DMS53 (cell line): ENCODE measurements around the gene MTUS2.

Source experiments
- DNase-seq: peaks from one replicate; lab custom pipeline; 2025; lab: John Stamatoyannopoulos, UW

The MTUS2 gene

GRCh38 chr13:29108068-29108786 is 288.1 kb downstream of the MTUS2 start:
- DNase-seq = no peak

DNA sequence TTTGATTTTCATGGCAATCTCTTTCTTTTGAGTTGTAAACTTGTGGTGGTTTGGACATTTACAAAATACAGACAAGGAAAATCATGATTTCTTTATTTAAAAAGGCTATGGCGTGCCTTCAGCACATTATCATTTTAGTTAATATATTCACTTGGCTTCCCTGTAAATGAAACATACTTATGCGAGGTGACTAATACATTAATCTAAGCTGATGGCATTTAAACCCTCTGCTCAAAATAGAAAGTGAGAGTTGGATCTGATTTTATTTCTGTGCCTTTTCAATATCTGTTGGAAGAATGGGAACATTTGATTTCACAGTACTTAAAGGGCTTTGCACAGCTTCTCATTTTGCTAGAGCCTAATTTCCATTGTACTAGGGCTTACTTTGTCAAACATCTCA is 289.8 kb downstream of the MTUS2 start:
- no peak for DNase-seq

GRCh38 chr13:29111446-29111845 is 291.3 kb downstream of the MTUS2 start:
- DNase-seq = no peak

GRCh38 chr13:29115842-29116241 is 295.7 kb downstream of the MTUS2 start:
- no peak for DNase-seq

GRCh38 chr13:29117663-29118062 is 297.5 kb downstream of the MTUS2 start:
- DNase-seq = no peak

DNA sequence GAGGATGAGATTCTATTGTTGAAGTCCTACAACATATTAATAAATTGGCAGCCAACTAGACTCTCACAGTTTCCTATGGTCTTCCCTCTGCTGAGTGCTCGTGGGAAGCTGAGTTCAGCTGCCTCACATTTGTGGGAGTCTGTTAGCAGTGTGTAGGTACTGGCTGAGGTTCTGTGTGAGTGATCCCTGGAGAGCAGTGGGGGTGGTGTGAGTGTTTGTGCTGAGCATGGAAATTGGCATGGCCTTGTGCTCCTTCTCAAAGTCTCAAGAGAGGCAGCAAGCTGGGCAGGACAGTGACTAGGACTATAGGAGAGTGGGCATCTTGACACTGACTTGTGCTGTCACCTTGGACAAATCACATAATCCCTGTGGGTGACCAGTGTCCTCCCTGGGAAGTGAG is 298.3 kb downstream of the MTUS2 start:
- no peak for DNase-seq

DNA sequence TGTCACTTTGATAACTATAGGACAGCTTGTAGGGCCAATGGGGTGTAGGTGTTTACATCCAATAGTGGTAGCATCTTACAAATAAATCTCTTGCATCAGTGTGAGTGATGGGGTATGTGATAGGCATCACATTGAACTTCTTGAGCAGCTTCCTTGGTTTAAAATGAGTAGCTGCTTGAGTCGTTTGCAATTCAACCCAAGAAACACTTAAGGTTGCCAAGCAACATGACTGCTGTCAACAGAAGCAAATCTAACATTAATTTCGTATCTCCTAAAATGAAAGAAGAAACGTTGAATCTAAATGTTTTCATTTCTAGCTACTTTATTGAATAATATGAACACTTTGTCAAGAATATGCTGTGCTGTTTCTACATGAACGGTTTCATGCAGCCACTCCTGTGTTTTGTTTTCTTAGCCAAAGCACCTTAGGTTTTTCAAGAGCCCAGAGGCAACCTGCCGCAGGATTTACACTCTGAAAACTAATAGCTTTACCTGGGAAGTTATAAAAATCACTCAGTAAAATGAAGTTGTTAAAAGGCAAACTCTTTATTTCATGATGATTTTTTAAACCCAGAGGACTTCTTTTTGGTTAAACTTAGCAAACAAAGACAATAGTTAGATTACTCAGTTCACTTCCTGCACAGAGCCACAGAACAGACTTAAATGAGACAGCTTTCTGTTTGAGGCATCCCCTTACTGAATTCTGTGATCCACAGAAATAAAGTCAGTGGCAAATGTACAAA is 305.2 kb downstream of the MTUS2 start:
- DNase-seq = peak; percentile 24

DNA sequence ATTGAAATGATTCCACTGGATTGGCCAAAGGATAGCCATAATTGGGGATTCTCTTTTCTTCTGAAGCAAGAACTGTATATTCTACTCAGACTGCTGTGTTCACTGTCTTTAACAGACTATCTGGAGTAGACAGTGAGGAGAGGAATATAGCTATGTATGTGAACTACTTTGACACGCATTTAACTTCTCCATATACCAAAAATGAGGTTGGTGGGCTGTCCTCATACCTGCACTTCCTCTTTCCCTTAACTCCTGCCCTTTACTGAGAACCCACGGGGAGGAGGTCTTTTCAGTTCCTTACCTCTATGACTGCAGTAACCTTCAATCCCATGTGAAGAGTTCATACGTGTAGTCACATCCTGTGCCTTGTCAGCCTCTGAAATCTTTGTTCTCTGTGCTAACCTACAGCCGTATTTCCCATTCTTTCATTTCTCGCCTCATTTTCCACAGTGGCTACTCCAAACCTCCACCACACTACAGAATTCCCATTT is 305.8 kb downstream of the MTUS2 start:
- no peak for DNase-seq

DNA sequence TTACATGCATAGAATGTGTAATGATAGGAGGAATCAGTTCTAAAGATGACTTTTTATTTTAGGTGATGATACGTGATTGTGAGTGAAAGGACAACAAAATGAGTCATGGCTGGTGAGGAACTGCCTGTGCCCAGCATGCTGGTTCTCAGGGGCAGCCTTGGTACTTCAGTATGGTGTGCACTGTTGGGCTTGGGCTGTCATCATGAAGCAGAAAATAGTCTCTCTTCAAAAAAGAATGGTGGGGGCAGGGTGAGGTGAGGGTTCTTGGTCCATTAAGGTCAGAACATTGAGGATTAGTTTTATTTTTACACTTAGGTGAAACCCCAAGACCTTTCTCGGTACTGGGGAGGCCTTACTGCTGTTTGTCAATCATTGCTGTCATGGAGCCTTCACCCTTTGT is 309.5 kb downstream of the MTUS2 start:
- peak; percentile 15 for DNase-seq

- DNase-seq = no peak
Observed at GRCh38 chr13:29131159-29131558, 311.0 kb downstream of the MTUS2 start.

DNA sequence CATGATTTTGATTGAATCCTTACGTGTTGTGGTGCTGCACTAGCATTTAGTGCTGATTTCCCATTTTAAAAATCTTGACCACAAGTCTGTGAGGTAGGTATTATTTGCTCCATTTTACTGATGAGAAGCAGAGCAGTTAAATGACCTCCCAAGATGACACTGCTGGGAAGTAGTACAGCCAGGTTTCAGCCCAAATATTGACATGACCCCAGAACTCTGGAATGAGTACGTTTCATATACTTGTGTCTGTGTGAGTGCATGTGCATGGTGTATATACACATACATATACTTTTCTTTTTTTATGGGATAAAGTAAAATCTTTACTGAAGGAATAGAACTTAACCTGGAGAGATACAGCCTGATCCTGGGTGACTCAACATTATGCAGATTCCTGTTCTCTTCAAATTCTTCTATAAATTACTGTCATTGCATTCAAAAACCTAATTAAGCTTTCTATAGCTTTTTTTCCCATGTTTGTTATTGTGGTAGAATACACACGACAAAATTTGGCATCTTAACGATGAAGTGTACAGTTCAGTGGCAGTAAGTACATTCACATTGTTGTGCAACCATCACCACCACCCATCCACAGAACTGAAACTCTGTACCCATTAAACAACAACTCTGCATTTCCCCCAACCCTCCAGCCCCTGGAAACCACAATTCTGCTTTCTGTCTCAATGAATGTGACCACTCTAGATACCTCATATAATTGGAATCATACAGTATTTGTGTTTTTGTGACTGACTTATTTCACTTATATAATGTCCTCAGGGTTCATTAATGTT is 311.9 kb downstream of the MTUS2 start:
- DNase-seq = no peak

DNA sequence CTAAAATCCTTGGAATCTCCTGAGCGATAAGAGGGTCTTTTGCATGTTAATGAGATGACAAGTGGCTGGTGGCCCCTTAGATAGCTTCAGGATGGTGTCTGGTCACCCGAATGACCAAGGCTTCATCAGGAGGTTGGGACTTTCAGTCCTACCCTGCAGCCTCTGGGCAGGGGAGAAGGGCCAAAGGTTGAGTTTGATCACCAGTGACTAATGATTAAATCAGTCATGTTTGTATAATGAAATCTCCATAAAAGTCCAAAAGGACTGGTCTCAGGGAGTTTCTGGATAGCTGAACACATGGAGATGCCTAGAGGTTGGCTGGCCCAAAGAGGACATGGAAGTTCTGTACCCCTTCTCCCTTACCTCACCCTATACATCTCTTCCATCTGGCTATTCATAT is 316.2 kb downstream of the MTUS2 start:
- DNase-seq = no peak

DNA sequence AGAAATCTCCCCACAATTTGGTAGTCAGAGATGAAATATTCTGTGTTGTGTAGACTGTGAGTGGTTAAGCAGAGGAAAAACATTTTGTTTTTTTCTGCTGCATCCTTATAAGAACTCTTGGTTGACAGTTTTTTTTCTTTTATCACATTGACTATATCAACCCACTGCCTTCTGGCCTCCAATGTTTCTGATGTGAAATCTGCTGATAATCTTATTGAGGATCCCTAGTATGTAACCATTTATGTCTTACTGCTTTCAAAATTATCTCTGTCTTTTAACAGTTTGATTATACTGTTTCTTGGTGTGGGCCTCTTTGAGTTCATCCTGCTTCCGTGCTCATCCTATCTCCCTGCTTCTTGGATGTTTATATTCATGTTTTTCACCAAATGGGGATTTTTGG is 316.9 kb downstream of the MTUS2 start:
- no peak for DNase-seq

GRCh38 chr13:29137995-29138394 is 317.9 kb downstream of the MTUS2 start:
- no peak for DNase-seq

DNA sequence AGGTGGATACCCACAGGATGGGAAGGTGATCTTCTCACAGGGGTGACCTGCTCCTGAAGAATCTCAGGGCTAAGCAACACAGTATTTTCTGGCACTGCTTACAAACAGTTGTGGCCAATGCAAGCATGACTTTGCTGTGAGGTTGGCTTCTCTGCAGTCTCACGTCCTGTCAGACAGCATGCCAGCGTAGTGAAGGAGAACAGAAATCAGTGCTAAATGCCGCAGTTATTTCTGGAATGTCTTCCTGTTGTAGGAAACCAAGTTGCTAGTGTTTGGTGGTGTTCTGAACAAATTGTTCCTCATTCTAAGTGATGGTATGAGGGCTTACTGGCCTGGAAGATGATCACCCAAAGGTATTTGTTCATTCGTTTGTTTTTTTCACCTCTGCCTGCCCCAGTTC is 320.1 kb downstream of the MTUS2 start:
- DNase-seq = no peak

DNA sequence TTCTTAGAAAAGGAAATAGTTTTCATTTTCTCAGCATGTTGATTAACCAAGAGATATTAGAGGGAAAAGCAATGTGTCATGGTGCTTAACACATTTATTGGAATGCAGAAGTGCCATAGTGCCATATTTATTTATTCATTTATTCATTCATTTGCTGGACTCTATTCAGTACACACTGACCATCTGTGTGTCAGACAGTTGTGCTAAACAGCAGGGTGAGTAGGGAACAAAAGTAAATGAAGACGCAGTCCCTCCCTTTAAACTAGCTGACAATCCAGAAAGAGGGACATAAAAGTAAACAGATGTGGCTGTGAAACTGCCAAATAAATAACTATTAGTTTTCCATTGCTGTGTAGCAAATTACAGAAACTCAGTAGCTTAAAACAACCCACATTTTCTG is 323.7 kb downstream of the MTUS2 start:
- DNase-seq = no peak

- no peak for DNase-seq
Observed at GRCh38 chr13:29154390-29154789, 334.3 kb downstream of the MTUS2 start.

DNA sequence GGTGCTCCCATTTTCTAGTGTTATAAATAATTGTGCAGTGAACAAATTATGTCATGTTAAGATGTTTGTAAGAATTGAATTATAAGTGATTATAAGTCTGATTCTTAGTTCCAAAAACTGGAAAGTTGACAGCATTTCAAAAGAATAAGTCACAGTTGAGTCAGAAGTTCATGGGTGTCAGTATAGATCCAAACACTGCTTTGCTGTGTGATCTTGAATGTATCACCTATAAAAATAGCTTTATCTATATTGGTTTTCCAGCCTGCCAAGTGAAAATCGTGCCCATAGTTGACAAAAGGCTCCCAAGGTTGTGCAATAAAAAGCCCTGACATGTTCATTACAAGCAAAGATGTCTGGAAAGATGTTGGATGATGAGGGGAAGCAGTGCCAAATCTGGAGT is 336.0 kb downstream of the MTUS2 start:
- no peak for DNase-seq

DNA sequence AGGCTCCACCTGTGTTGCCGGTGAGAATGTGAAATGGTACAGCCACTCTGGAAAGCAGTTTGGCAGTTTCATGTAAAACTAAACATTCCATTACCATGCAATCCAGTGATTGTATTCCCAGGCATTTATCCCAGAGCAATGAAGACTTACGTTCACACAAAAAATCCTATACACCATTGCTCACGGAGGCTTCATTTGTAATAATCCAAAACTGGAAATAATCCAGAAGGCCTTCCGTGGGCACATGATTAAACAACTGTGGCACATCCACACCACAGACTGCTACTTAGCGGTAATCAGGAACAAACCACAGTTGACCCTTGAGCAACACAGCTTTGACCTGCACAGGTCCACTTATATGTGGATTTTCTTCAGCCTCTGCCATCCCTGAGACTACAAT is 339.7 kb downstream of the MTUS2 start:
- no peak for DNase-seq

DNA sequence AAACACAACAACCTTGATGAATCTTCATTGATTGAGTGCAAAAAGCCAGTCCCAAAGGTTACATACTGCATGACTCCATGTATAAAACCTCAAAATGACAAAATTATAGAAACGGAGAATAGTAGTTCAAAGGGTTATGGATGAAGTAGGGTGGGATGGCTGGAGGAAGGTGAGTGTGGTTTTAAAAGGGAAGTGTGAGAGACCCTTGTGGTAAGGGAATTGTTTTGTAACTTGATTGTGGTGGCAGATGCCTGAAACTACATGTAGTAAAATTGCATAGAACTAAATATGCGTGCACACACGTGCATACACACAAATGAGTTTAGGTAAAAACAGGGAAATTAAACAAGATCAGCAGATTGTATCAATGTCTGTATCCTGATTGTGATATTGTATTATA is 340.7 kb downstream of the MTUS2 start:
- no peak for DNase-seq

- DNase-seq = no peak
Observed at GRCh38 chr13:29161676-29162075, 341.5 kb downstream of the MTUS2 start.

GRCh38 chr13:29162638-29163235 is 342.6 kb downstream of the MTUS2 start:
- peak; percentile 6 for DNase-seq
